IMR-90 (cell line): ENCODE data around the gene LMAN2L.

Experiments used
- MAFK ChIP-seq: IDR thresholded peaks from 2 replicates; pipeline ENCODE4 v1.6.1; 2012; ENCODE audit warnings: low read depth, low read length, improper control_type of control experiment
- POLR2A ChIP-seq: IDR thresholded peaks from 2 replicates; pipeline ENCODE4 v1.6.1; 2012; ENCODE audit warnings: mild to moderate bottlenecking, low read depth, low read length
- SMC3 ChIP-seq: fragments of 150-350 bp; IDR thresholded peaks from 2 replicates; pipeline ENCODE4 v1.6.1; 2016; ENCODE audit warnings: low read depth, mild to moderate bottlenecking, antibody characterized with exemption, low read length, moderate library complexity
- USF2 ChIP-seq: fragments of 150-350 bp; IDR thresholded peaks from 2 replicates; pipeline ENCODE4 v1.6.1; 2017; ENCODE audit warnings: mild to moderate bottlenecking, antibody characterized with exemption, low read length, low read depth
- TF ChIP-seq, protein P1 (sequence below): conservative IDR thresholded peaks from 2 replicates; pipeline ENCODE4 v1.5.1; 2012; ENCODE audit warnings: mild to moderate bottlenecking, low read depth, low read length, improper control_type of control experiment
- TF ChIP-seq, protein P2 (sequence below): fragments of 150-350 bp; IDR thresholded peaks from 2 replicates; pipeline ENCODE4 v1.6.1; 2016; ENCODE audit warnings: low read depth, mild to moderate bottlenecking, low read length, moderate library complexity, borderline replicate concordance

DNA sequence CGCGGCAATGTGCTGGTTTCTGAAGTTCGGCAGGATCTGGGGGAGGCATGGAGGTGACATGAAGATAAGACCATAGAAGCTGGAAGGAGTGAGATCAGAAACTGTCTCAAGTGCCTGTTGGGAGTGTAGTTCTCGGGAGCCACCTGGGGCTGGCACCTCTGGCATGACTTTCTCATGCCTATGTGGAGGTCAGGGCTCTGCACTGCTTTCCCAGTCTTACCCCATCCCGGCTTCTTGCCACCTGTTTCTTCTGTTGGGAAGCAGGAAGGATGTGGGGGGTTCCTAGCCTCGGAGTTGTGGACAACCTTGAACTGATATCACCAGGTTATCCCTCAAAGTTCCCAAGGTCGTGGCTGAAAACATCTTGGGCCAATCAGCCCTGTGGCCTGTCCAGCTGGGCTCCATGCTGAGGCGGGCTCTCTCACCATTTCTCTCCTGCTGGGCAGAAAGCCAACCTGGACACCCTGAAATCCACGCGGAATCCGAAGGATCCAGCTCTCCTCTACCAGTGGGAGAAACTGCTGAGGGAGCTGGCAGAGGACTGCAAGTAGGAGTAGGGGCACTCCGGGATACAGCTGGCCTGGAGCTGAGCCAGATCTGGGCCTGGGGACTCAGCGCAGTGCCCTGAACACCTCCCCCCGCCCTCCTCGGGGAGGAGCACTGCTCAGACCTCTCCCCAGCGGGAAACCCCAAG is 54.8 kb downstream of the LMAN2L start:
- TF ChIP-seq, protein P1, sequence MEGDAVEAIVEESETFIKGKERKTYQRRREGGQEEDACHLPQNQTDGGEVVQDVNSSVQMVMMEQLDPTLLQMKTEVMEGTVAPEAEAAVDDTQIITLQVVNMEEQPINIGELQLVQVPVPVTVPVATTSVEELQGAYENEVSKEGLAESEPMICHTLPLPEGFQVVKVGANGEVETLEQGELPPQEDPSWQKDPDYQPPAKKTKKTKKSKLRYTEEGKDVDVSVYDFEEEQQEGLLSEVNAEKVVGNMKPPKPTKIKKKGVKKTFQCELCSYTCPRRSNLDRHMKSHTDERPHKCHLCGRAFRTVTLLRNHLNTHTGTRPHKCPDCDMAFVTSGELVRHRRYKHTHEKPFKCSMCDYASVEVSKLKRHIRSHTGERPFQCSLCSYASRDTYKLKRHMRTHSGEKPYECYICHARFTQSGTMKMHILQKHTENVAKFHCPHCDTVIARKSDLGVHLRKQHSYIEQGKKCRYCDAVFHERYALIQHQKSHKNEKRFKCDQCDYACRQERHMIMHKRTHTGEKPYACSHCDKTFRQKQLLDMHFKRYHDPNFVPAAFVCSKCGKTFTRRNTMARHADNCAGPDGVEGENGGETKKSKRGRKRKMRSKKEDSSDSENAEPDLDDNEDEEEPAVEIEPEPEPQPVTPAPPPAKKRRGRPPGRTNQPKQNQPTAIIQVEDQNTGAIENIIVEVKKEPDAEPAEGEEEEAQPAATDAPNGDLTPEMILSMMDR: no peak
- TF ChIP-seq, protein P2, sequence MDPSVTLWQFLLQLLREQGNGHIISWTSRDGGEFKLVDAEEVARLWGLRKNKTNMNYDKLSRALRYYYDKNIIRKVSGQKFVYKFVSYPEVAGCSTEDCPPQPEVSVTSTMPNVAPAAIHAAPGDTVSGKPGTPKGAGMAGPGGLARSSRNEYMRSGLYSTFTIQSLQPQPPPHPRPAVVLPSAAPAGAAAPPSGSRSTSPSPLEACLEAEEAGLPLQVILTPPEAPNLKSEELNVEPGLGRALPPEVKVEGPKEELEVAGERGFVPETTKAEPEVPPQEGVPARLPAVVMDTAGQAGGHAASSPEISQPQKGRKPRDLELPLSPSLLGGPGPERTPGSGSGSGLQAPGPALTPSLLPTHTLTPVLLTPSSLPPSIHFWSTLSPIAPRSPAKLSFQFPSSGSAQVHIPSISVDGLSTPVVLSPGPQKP: no peak
- no peak for TF ChIP-seq SMC3
- no peak for TF ChIP-seq POLR2A
- TF ChIP-seq USF2: no peak
- TF ChIP-seq MAFK: no peak
